ENCODE data around the gene RINL.
A peak's percentile ranks its signal among the peaks of the same experiment; 100 is the strongest.
"Not testable (repeated sequence)": the region's sequence is repeated elsewhere in the genome, so short reads cannot be mapped to it uniquely, and the experiment has no call there.

Gene RINL

DNA sequence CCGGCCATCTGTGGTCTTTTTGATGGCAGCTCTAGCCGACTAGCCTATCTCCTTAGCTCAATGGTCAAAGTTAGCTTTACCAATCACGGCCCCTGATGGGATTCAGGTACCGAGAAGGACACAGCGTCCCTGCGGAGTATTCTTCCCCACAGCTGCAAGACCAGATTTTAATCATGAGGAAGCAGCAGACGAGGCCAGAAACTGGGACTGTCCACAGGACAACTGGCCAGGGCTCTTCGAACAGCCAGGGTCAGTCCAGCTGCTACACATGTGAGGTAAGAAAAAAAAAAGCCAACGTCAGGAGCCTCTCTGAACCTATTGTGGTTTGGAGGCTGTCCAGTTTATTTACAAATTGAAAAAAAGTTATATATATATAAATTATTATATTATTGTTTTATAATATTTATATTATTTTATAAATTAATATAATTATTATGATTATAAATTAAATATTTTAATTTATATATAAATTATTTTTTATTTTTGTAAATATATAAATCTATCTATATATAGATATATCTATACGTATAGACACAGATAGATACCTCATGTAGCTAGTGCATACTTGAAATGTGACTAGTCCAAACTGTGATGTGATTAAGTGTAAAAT, 10.8 kb downstream of the RINL start:
- Histone ChIP-seq H2BK5ac (ENCODE audit: low read length) (no peak overlapping the region), H3K9ac (ENCODE audit: low read depth, low read length, poor library complexity) (no peak overlapping the region), H3K79me1 (ENCODE audit: low read depth, low read length) (peaks cover 3% of the 10 kb centered on the region), H3K27me3 (ENCODE audit: control insufficient read depth in 3 of 3, insufficient read depth in 3 of 3, low read depth in 1 of 3, low read length in 3 of 3) (peaks cover 0 to 12% (median 0%) of the 10 kb centered on the region in 3 experiments), H3K23ac (ENCODE audit: low read depth, low read length, poor library complexity) (no peak overlapping the region), H3K4me2 (ENCODE audit: insufficient read depth, low read length, poor library complexity, severe bottlenecking) (no peak overlapping the region), H2AK5ac (ENCODE audit: low read depth, low read length) (no peak overlapping the region), H3K4me3 (ENCODE audit: low read length in 2 of 2) (no peak overlapping the region), H3K14ac (ENCODE audit: low read length) (no peak overlapping the region), H3K4ac (ENCODE audit: low read length) (no peak overlapping the region), H3K27ac (replicated peaks; ENCODE audit: low read length) (no peak overlapping the region), H3K4me1 (ENCODE audit: control insufficient read depth in 2 of 2, insufficient read depth in 1 of 2, low read depth in 1 of 2, low read length in 2 of 2) (peaks cover 0 to 10% of the 10 kb centered on the region in 2 donors), H4K8ac (ENCODE audit: low read depth, low read length) (no peak overlapping the region), H3K36me3 (replicated peaks in 1 of 2; ENCODE audit: control insufficient read depth in 2 of 2, insufficient read depth in 2 of 2, low read length in 2 of 2) (no peaks in the 10 kb centered on the region), H2BK120ac (ENCODE audit: low read depth, low read length) (no peak overlapping the region), H4K91ac (ENCODE audit: low read depth, low read length, poor library complexity) (no peak overlapping the region), H2AFZ (ENCODE audit: low read length) (no peak overlapping the region), H3K18ac (ENCODE audit: low read length) (no peak overlapping the region), H2BK12ac (ENCODE audit: low read length) (no peak overlapping the region), H3K9me3 (replicated peaks in 1 of 2; ENCODE audit: control insufficient read depth in 2 of 2, insufficient read depth in 1 of 2, low read depth in 1 of 2, low read length in 2 of 2) (peaks cover 0 to 4% of the 10 kb centered on the region in 2 donors), H2BK15ac (ENCODE audit: low read length) (no peak overlapping the region)
- no peak for DNase-seq (ENCODE audit: low spot score)
- no CpG with 5 or more reads among the region's 10 CpGs for WGBS, 2 donors (ENCODE audit: extremely low coverage in 2 of 2, insufficient read length in 2 of 2, insufficient replicate concordance in 1 of 2)

GRCh38 chr19:38862321-38863059, 15.6 kb downstream of the RINL start:
- no peak overlapping the region for H3K9ac ChIP-seq (ENCODE audit: low read depth, low read length, poor library complexity)
- H4K91ac ChIP-seq (ENCODE audit: low read depth, low read length, poor library complexity), result no peak overlapping the region
- H3K4me2 ChIP-seq (ENCODE audit: insufficient read depth, low read length, poor library complexity, severe bottlenecking), result no peak overlapping the region
- no peaks in the 10 kb centered on the region for H3K36me3 ChIP-seq (replicated peaks in 1 of 2; ENCODE audit: control insufficient read depth in 2 of 2, insufficient read depth in 2 of 2, low read length in 2 of 2)
- no peak for DNase-seq (ENCODE audit: low spot score)
- H3K27ac ChIP-seq (replicated peaks; ENCODE audit: low read length), result no peak overlapping the region
- H2BK120ac ChIP-seq (ENCODE audit: low read depth, low read length), result no peak overlapping the region
- peaks cover 0 to 2% of the 10 kb centered on the region in 2 donors for H3K4me1 ChIP-seq (ENCODE audit: control insufficient read depth in 2 of 2, insufficient read depth in 1 of 2, low read depth in 1 of 2, low read length in 2 of 2)
- no peaks in the 10 kb centered on the region for H3K27me3 ChIP-seq (ENCODE audit: control insufficient read depth in 3 of 3, insufficient read depth in 3 of 3, low read depth in 1 of 3, low read length in 3 of 3)
- no peak overlapping the region for H2BK15ac ChIP-seq (ENCODE audit: low read length)
- H2BK5ac ChIP-seq (ENCODE audit: low read length), result no peak overlapping the region
- no peaks in the 10 kb centered on the region for H3K79me1 ChIP-seq (ENCODE audit: low read depth, low read length)
- no CpG with 5 or more reads among the region's 10 CpGs for WGBS, 2 donors (ENCODE audit: extremely low coverage in 2 of 2, insufficient read length in 2 of 2, insufficient replicate concordance in 1 of 2)
- H3K4ac ChIP-seq (ENCODE audit: low read length), result no peak overlapping the region
- no peak overlapping the region for H3K14ac ChIP-seq (ENCODE audit: low read length)
- no peak overlapping the region for H4K8ac ChIP-seq (ENCODE audit: low read depth, low read length)
- no peak overlapping the region for H2AK5ac ChIP-seq (ENCODE audit: low read depth, low read length)
- no peak overlapping the region for H2BK12ac ChIP-seq (ENCODE audit: low read length)
- H3K23ac ChIP-seq (ENCODE audit: low read depth, low read length, poor library complexity), result no peak overlapping the region
- H3K18ac ChIP-seq (ENCODE audit: low read length), result no peak overlapping the region
- H3K4me3 ChIP-seq (ENCODE audit: low read length in 2 of 2), result no peak overlapping the region
- H2AFZ ChIP-seq (ENCODE audit: low read length), result no peak overlapping the region
- no peaks in the 10 kb centered on the region for H3K9me3 ChIP-seq (replicated peaks in 1 of 2; ENCODE audit: control insufficient read depth in 2 of 2, insufficient read depth in 1 of 2, low read depth in 1 of 2, low read length in 2 of 2)

- H2BK15ac ChIP-seq (ENCODE audit: low read length), result no peak overlapping the region
- no peak overlapping the region for H3K23ac ChIP-seq (ENCODE audit: low read depth, low read length, poor library complexity)
- H2BK12ac ChIP-seq (ENCODE audit: low read length), result no peak overlapping the region
- no peak overlapping the region for H2AK5ac ChIP-seq (ENCODE audit: low read depth, low read length)
- no peak overlapping the region for H4K8ac ChIP-seq (ENCODE audit: low read depth, low read length)
- no peaks in the 10 kb centered on the region for H3K27me3 ChIP-seq (ENCODE audit: control insufficient read depth in 3 of 3, insufficient read depth in 3 of 3, low read depth in 1 of 3, low read length in 3 of 3)
- H3K18ac ChIP-seq (ENCODE audit: low read length), result no peak overlapping the region
- no peak overlapping the region for H3K14ac ChIP-seq (ENCODE audit: low read length)
- WGBS, 2 donors (ENCODE audit: extremely low coverage in 2 of 2, insufficient read length in 2 of 2, insufficient replicate concordance in 1 of 2), result no CpG with 5 or more reads among the region's 3 CpGs
- no peak overlapping the region for H3K27ac ChIP-seq (replicated peaks; ENCODE audit: low read length)
- no peak overlapping the region for H3K4me2 ChIP-seq (ENCODE audit: insufficient read depth, low read length, poor library complexity, severe bottlenecking)
- no peak overlapping the region for H3K4ac ChIP-seq (ENCODE audit: low read length)
- peaks cover 0 to 6% of the 10 kb centered on the region in 2 donors for H3K9me3 ChIP-seq (replicated peaks in 1 of 2; ENCODE audit: control insufficient read depth in 2 of 2, insufficient read depth in 1 of 2, low read depth in 1 of 2, low read length in 2 of 2)
- no peak overlapping the region for H2BK120ac ChIP-seq (ENCODE audit: low read depth, low read length)
- DNase-seq (ENCODE audit: low spot score), result no peak
- no peak overlapping the region for H3K4me3 ChIP-seq (ENCODE audit: low read length in 2 of 2)
- no peaks in the 10 kb centered on the region for H3K79me1 ChIP-seq (ENCODE audit: low read depth, low read length)
- no peaks in the 10 kb centered on the region for H3K36me3 ChIP-seq (replicated peaks in 1 of 2; ENCODE audit: control insufficient read depth in 2 of 2, insufficient read depth in 2 of 2, low read length in 2 of 2)
- H2AFZ ChIP-seq (ENCODE audit: low read length), result no peak overlapping the region
- H3K4me1 ChIP-seq (ENCODE audit: control insufficient read depth in 2 of 2, insufficient read depth in 1 of 2, low read depth in 1 of 2, low read length in 2 of 2), result peaks cover 0 to 2% of the 10 kb centered on the region in 2 donors
- no peak overlapping the region for H4K91ac ChIP-seq (ENCODE audit: low read depth, low read length, poor library complexity)
- H2BK5ac ChIP-seq (ENCODE audit: low read length), result no peak overlapping the region
- H3K9ac ChIP-seq (ENCODE audit: low read depth, low read length, poor library complexity), result no peak overlapping the region
Observed at GRCh38 chr19:38861368-38861767, 16.7 kb downstream of the RINL start.

DNA sequence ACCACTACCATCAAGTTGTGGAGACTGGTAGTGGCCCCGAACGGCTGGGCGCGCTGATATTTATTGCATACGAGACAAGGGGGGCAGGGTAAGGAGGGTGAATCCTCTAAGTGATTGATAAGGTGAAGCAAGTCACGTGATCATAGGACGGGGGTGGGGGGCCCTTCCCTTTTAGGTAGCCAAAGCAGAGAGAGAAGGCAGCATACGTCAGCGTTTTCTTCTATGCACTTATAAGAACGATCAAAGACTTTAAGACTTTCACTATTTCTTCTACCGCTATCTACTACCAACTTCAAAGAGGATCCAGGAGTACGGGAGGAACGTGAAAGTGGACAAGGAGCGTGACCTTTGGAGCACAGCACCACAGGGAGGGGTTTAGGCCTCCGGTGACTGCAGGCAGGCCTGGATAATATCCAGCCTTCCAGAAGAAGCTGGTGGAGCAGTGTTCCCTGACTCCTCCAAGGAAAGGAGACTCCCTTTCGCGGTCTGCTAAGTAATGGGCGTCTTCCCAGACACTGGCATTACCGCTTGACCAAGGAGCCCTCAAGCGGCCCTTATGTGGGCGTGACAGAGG, 18.4 kb downstream of the RINL start:
- H3K23ac ChIP-seq (ENCODE audit: low read depth, low read length, poor library complexity); H3K4me2 ChIP-seq (ENCODE audit: insufficient read depth, low read length, poor library complexity, severe bottlenecking); H4K91ac ChIP-seq (ENCODE audit: low read depth, low read length, poor library complexity); H3K4me1 ChIP-seq (ENCODE audit: control insufficient read depth in 2 of 2, insufficient read depth in 1 of 2, low read depth in 1 of 2, low read length in 2 of 2); H3K18ac ChIP-seq (ENCODE audit: low read length); H3K9ac ChIP-seq (ENCODE audit: low read depth, low read length, poor library complexity); H3K4me3 ChIP-seq (ENCODE audit: low read length in 2 of 2); H2BK12ac ChIP-seq (ENCODE audit: low read length); H3K36me3 ChIP-seq (replicated peaks in 1 of 2; ENCODE audit: control insufficient read depth in 2 of 2, insufficient read depth in 2 of 2, low read length in 2 of 2); H2BK120ac ChIP-seq (ENCODE audit: low read depth, low read length); H3K4ac ChIP-seq (ENCODE audit: low read length); H3K27me3 ChIP-seq (ENCODE audit: control insufficient read depth in 3 of 3, insufficient read depth in 3 of 3, low read depth in 1 of 3, low read length in 3 of 3); H3K14ac ChIP-seq (ENCODE audit: low read length); H2BK5ac ChIP-seq (ENCODE audit: low read length); H3K79me1 ChIP-seq (ENCODE audit: low read depth, low read length); DNase-seq (ENCODE audit: low spot score); H2AK5ac ChIP-seq (ENCODE audit: low read depth, low read length); H4K8ac ChIP-seq (ENCODE audit: low read depth, low read length); H2BK15ac ChIP-seq (ENCODE audit: low read length); H3K27ac ChIP-seq (replicated peaks; ENCODE audit: low read length); H3K9me3 ChIP-seq (replicated peaks in 1 of 2; ENCODE audit: control insufficient read depth in 2 of 2, insufficient read depth in 1 of 2, low read depth in 1 of 2, low read length in 2 of 2): not testable (repeated sequence)
- H2AFZ ChIP-seq (ENCODE audit: low read length), result peak overlapping the region; percentile 40
- WGBS, 2 donors (ENCODE audit: extremely low coverage in 2 of 2, insufficient read length in 2 of 2, insufficient replicate concordance in 1 of 2), result no CpG with 5 or more reads among the region's 21 CpGs

All from neuronal stem cell (in vitro differentiated cells).